Jurkat, Clone E6-1 (cell line): ENCODE data around the gene CYB5R4.
"Not testable (repeated sequence)": the region's sequence is repeated elsewhere in the genome, so short reads cannot be mapped to it uniquely, and the experiment has no call there.

Experiments
- DNase-seq: peaks from one replicate; pipeline ENCODE4 v3.0.0-alpha.2; 2011; ENCODE audit warnings: low read depth, low spot score
- H3K4me3 ChIP-seq: 2 replicates; pipeline ENCODE4 v1.5.1; 2011; ENCODE audit warnings: mild to moderate bottlenecking, low read length, control low read depth, moderate library complexity

CYB5R4 gene

DNA sequence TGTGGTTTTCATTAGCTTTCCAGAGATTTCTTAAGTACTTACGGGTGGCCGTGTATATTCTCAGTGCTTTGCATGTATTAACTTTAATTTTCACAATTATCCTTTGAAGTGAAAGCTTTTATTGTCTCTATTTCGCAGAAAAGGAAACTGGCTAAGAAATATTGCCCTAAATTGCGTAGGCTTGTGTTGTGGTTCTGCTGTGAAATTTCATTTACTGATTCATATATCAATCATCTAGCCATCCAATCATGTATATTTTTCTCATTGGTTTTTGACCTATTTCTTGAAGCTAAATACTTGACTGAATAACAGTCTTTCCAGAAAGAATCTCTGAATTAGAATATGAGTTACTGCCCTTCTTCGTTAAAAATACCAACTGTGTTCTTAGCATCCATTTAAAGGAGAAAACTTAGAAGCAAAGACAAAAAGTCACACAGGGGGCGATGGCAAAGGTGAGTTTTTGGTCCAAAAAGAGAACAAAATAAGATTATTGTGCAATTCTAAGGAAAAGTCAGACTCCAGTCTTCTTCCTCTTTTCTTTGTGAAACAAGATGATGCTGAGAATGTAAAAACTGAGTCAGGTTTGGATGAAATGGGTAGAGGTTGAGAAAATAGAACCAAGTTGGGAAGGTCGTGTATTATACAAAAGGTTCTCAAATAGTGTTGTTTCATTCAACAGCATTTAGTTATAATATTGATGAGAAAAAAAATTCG lies 1.4 kb downstream of the CYB5R4 start:
- DNase-seq = no peak
- peak overlapping the region; percentile 82 for H3K4me3 ChIP-seq

- no peak overlapping the region for H3K4me3 ChIP-seq
- DNase-seq = no peak
Measured at GRCh38 chr6:83862776-83863471, 3.4 kb downstream of the CYB5R4 start.

GRCh38 chr6:83867043-83867442 lies 7.6 kb downstream of the CYB5R4 start:
- no peak overlapping the region for H3K4me3 ChIP-seq
- no peak for DNase-seq

DNA sequence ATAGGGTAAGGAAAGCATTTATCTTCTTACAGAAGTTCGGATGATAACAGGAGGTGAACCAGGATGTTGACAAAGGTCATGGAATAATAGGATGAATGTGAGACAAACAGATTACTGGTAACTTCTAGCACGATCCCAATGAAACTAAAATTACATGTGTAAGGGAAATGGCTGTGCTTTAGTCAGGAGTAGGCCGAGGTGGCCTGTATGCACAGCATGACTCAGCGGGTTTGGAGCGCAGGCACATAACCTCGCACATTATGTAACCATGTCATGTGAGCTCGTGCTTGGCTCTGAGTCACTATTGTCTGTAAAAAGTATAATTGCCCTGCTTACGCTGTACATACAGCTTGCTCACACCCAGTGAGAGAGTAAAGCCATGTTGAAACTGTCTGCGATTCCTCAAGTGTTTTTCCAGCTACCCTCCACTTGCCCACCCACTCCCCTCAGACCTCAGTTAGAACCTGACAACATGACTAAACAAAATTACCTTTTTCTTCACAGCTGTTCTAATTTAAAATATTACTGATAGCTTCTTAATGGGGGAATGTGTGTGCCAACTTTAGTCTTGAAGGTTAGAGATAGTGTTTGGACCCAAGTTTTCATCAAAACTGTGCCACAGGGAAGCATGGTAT lies 8.2 kb downstream of the CYB5R4 start:
- DNase-seq = peak; percentile 41
- H3K4me3 ChIP-seq = no peak overlapping the region

DNA sequence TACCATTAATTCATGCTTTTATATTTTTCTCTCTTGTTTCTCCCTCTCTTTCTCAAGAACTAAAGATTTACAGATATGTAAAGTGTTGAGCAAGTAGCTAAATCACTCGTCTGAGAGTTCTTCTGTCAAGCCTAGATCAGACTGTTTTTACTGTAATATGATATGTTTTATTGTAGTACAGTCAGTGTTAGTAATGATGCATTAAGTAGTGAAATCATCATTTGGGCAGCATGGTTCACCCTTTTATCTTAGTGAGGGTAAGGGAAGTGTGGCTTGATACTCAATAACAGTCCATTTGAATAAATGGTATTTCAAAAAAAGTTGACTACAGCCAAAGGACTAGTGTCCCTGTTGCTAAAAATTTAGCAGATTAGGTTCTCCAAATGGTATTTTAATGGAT lies 9.2 kb downstream of the CYB5R4 start:
- no peak overlapping the region for H3K4me3 ChIP-seq
- no peak for DNase-seq

DNA sequence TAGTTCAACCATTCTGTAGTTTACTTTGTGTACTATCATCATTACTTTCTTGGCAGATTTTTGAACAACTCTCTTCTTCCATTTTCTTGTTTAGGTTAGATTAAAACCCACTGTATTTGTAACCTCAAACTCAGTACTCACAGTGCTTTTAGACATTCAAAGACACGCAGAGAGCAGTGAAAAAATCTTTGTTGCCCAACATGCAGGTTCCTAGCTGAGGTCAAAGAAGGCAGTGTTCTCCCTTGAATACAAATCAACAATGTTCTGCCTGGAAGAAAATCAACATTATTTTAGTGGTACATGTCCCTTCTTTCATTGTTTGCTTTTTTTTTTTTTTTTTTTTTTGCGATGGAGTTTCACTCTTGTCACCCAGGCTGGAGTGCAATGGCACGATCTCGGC lies 11.2 kb downstream of the CYB5R4 start:
- DNase-seq = no peak

GRCh38 chr6:83872386-83873118 lies 13.1 kb downstream of the CYB5R4 start:
- no peak overlapping the region for H3K4me3 ChIP-seq
- DNase-seq = no peak

More for the DNA sequence above, 11.2 kb downstream of the CYB5R4 start:
- no peak overlapping the region for H3K4me3 ChIP-seq

DNA sequence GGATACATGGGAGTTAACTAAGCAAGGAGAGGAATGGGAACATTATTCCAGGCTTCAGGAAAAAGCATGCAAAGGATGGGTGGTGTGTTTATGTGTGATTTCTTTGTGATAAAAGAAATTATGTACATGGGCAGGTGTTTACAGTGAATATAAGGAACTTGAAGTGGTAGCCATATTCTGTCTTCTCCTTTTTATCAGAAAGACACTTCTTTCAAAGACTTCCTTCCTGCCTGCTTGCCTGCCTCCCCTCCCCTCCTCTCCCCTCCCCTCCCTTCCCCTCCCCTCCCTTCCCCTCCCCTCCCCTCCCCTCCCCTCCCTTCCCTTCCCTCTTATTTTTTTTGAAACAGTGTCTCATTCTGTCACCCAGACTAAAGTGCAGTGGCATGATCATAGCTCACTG lies 14.4 kb downstream of the CYB5R4 start:
- no peak for DNase-seq

DNA sequence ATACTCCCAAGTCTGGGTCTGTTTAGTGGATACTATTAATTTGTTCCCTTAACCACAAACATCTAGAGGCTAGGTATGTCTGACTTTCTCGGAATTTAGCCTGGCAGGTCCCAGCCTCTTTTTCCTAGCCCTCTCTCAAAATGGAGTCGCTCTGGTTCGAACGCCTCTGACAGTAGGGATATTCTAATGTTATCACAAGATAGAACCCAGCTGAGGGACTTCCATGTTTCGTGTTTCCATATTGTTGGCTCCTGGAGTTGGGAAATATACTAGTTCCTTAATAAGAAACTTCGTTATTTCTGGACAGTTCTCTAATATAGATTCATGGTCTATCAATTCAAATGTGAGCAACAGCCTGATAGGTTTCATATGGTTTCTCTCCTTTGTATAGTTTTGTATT lies 16.4 kb downstream of the CYB5R4 start:
- H3K4me3 ChIP-seq = no peak overlapping the region
- DNase-seq = no peak

More for the DNA sequence above, 14.4 kb downstream of the CYB5R4 start:
- H3K4me3 ChIP-seq = no peak overlapping the region

GRCh38 chr6:83878902-83879644 lies 19.6 kb downstream of the CYB5R4 start:
- DNase-seq = no peak
- H3K4me3 ChIP-seq = no peak overlapping the region

- no peak overlapping the region for H3K4me3 ChIP-seq
- DNase-seq = no peak
Measured at GRCh38 chr6:83879746-83880145, 20.3 kb downstream of the CYB5R4 start.

- no peak overlapping the region for H3K4me3 ChIP-seq
- no peak for DNase-seq
Measured at GRCh38 chr6:83883240-83883639, 23.8 kb downstream of the CYB5R4 start.

DNA sequence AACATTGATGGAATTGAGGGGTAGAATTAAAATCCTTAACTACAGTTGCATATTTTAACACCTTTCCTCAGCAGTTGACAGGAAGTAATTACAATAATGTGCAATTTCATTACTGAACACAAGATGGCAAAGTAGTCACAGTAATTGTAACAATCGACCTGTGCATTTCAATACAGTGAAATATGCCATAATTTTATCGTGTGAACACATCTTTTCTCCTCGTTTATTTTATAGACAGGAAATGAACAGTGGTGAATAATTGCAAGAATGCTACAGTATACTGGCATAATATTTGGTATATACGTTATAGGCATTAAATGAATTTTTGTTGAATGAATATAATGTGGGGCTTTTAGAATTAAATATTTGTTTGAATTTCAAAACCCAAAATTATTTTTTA lies 25.0 kb downstream of the CYB5R4 start:
- no peak overlapping the region for H3K4me3 ChIP-seq
- peak; percentile 69 for DNase-seq

DNA sequence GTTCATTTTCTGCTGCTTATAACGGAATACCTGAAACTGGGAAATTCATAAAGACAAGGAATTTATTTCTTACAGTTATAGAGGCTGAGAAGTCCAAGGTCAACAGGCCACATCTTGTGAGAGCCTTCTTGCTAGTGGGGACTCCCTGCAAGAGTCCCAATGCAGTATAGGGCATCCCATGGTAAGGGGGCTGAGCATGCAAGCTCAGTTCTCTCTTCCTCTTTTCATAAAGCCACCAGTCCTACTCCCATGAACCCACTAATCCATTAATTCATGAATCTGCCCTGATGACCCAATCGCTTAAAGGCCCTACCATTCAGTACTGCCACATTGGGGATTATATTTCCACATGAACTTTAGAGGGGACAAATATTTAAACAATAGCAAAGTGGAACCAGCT lies 26.5 kb downstream of the CYB5R4 start:
- no peak for DNase-seq
- H3K4me3 ChIP-seq = no peak overlapping the region

GRCh38 chr6:83889621-83890020 lies 30.1 kb downstream of the CYB5R4 start:
- DNase-seq = no peak
- H3K4me3 ChIP-seq = no peak overlapping the region

- H3K4me3 ChIP-seq = no peak overlapping the region
- no peak for DNase-seq
Measured at GRCh38 chr6:83890520-83890919, 31.0 kb downstream of the CYB5R4 start.

DNA sequence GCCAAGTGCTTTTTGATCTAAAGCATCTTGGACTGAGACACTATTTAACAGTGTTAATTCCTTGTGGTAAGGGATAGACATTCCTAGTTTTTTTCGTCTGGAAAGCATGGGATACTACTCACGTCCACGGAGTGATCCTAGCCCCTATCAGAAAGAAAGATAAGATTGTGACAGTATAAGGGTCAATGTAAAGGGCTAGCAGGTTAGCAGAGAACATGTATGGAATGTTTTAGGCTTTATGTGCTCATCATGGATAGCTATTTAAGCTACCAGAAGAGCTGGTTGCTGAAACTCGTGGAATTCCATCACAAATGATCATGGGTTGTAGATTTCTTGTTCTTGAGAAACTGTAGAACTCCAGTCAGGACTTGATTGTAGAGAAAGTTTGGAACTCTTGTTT lies 32.1 kb downstream of the CYB5R4 start:
- DNase-seq = no peak
- no peak overlapping the region for H3K4me3 ChIP-seq

DNA sequence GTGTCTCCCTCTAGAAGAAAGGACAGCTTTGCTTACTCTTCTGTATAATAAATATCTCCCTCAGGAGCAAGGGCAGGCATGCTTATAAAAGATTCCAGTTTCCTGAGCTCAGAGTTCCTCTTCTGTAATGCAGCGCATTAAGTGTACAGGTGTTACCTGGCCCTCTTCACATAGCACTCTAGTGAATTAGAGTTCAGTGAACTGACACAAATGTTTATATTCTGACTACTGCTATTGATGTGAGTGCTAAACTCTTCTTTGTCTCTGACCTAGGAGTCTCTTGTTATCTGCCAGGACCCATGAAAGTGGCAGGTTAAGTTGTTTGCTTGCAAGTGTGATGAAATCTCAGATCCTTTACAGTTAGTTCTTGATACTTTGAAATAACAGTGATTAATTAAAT lies 33.5 kb downstream of the CYB5R4 start:
- DNase-seq = no peak
- H3K4me3 ChIP-seq = no peak overlapping the region

DNA sequence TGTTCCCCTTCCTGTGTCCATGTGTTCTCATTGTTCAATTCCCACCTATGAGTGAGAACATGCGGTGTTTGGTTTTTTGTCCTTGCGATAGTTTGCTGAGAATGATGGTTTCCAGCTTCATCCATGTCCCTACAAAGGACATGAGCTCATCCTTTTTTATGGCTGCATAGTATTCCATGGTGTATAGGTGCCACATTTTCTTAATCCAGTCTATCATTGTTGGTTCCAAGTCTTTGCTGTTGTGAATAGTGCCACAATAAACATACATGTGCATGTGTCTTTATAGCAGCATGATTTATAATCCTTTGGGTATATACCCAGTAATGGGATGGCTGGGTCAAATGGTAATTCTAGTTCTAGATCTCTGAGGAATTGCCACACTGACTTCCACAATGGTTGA lies 37.6 kb downstream of the CYB5R4 start:
- H3K4me3 ChIP-seq = not testable (repeated sequence)

More for the DNA sequence above, 37.6 kb downstream of the CYB5R4 start:
- DNase-seq = not testable (repeated sequence)
